Muscle of leg (tissue), 11 donors: ENCODE data around the gene TADA3. TPM values are rescaled to one million over a fixed set of nuclear protein-coding genes. Genes with fewer than 3 reads are reported as not detected.

ENCODE experiments used
- DNase-seq: peaks from one replicate; pipeline ENCODE4 v3.0.0; 2013
- H3K27ac ChIP-seq: one replicate; pipeline ENCODE4 v1.5.1; 2013; ENCODE audit warnings: mild to moderate bottlenecking, low read length, control low read depth
- H3K27me3 ChIP-seq: one replicate; pipeline ENCODE4 v1.6.1; 2013; ENCODE audit warnings: low read length; ENCODE audit not compliant: control insufficient read depth, insufficient read depth
- H3K36me3 ChIP-seq: one replicate; pipeline ENCODE4 v1.6.1; 2013; ENCODE audit warnings: low read length; ENCODE audit not compliant: control insufficient read depth, insufficient read depth
- H3K4me1 ChIP-seq: one replicate; pipeline ENCODE4 v1.6.1; 2013; ENCODE audit warnings: low read length; ENCODE audit not compliant: control insufficient read depth, insufficient read depth
- H3K4me3 ChIP-seq: one replicate; pipeline ENCODE4 v1.5.1; 2013; ENCODE audit warnings: low read length, control low read depth
- H3K9me3 ChIP-seq: replicated peaks from 2 replicates; pipeline ENCODE4 v1.6.1; 2013; ENCODE audit warnings: low read depth, low read length; ENCODE audit not compliant: control insufficient read depth
- WGBS: methylation state at CpG from one replicate; pipeline ENCODE4 v1.1.5; 2013; ENCODE audit warnings: missing lambda C conversion rate; ENCODE audit not compliant: insufficient coverage; 5-methylcytosine and 5-hydroxymethylcytosine counted together
- polyA plus RNA-seq, 8 donors: library from polyadenylated mRNA; unstranded; fragments of 120-200 nt; gene quantifications; one replicate each; pipeline versions ENCODE4 v1.2.1 to v1.2.3, GENCODE V29; 2013; ENCODE audit warnings: inconsistent platforms in 1 of 8, low replicate concordance in 1 of 8; ENCODE audit not compliant: insufficient read length in 8 of 8, insufficient read depth in 1 of 8
- total RNA-seq: library from RNA; stranded (reverse); fragments of 120-200 nt; gene quantifications from one replicate; pipeline ENCODE4 v1.2.4, GENCODE V29; 2013

Gene TADA3
- total and polyA plus RNA-seq, 9 donors, result 41.3 to 64.2 (median 58.9) TPM

- Histone ChIP-seq H3K9me3 (no peaks in the 10 kb centered on the region), H3K4me3 (no peak overlapping the region), H3K27ac (no peak overlapping the region), H3K27me3 (no peaks in the 10 kb centered on the region), H3K4me1 (peaks cover under 1% of the 10 kb centered on the region), H3K36me3 (peaks cover 72% of the 10 kb centered on the region)
- no peak for DNase-seq
- no CpG with 5 or more reads among the region's 7 CpGs for WGBS
Observed at GRCh38 chr3:9786209-9786739, 6.0 kb downstream of the TADA3 start.

DNA sequence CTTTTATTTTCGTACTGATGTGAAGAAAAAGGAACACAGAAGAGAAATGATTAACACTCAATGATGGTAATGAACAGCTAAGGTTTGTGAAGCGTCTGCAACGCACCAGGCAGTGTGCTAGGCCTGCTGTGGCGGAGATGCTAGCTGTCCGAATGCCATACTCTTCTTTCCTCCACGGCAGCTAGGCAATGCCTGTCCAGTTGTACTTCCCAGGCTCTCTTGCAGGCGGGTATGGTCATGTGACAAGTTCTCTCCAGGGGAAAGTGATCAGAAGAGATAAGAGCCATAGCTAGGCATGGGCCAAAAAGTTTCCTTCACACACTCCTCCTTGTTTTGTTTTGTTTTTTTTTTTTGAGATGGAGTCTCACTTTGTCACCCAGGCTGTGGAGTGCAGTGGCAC, 6.7 kb downstream of the TADA3 start:
- Histone ChIP-seq H3K4me3 (no peak overlapping the region), H3K4me1 (no peaks in the 10 kb centered on the region), H3K9me3 (no peaks in the 10 kb centered on the region), H3K27me3 (no peaks in the 10 kb centered on the region), H3K36me3 (peaks cover 73% of the 10 kb centered on the region), H3K27ac (no peak overlapping the region)
- no peak for DNase-seq
- WGBS, result 88% methylated on average over 5 of the region's 7 CpGs

DNA sequence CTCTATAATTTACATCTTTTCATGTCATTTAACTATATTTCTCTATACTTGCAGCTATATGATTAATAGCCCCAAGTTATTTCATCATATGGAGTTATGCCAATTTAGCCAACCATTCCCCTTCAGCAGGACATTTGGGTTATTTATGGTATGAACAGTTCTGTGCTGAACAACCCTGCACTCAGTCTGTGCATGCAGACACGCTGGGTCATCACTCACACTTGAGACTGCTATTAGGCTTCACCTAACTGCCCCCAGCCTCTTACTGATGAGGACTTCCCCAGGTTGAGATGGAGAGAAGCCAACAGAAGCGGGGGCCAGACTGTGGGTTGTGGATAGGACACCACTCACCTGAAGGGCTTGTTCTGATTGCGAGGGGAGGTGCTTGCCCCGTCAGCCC, 7.3 kb downstream of the TADA3 start:
- H3K36me3 ChIP-seq, result peaks cover 75% of the 10 kb centered on the region
- H3K9me3 ChIP-seq, result no peaks in the 10 kb centered on the region
- no CpG with 5 or more reads among the region's 4 CpGs for WGBS
- H3K27me3 ChIP-seq, result no peaks in the 10 kb centered on the region
- no peak overlapping the region for H3K4me3 ChIP-seq
- H3K4me1 ChIP-seq, result no peaks in the 10 kb centered on the region
- no peak for DNase-seq
- no peak overlapping the region for H3K27ac ChIP-seq

GRCh38 chr3:9783954-9784353, 8.3 kb downstream of the TADA3 start:
- 88% methylated on average over 14 of the region's 14 CpGs for WGBS
- DNase-seq, result no peak
- Histone ChIP-seq H3K27me3 (no peaks in the 10 kb centered on the region), H3K36me3 (peaks cover 70% of the 10 kb centered on the region), H3K9me3 (no peaks in the 10 kb centered on the region), H3K4me1 (peaks cover 3% of the 10 kb centered on the region), H3K27ac (no peak overlapping the region), H3K4me3 (no peak overlapping the region)

GRCh38 chr3:9782770-9783169, 9.5 kb downstream of the TADA3 start:
- 88% methylated on average over 1 of the region's 3 CpGs for WGBS

GRCh38 chr3:9781978-9782603, 10.2 kb downstream of the TADA3 start:
- Histone ChIP-seq H3K4me1 (peaks cover 12% of the 10 kb centered on the region), H3K27me3 (no peaks in the 10 kb centered on the region), H3K4me3 (no peak overlapping the region), H3K27ac (no peak overlapping the region), H3K36me3 (peaks cover 58% of the 10 kb centered on the region), H3K9me3 (no peaks in the 10 kb centered on the region)
- DNase-seq, result no peak
- 85% methylated on average over 2 of the region's 3 CpGs for WGBS

More at GRCh38 chr3:9782770-9783169, 9.5 kb downstream of the TADA3 start:
- Histone ChIP-seq H3K9me3 (no peaks in the 10 kb centered on the region), H3K4me3 (no peak overlapping the region), H3K27me3 (no peaks in the 10 kb centered on the region), H3K4me1 (peaks cover 10% of the 10 kb centered on the region), H3K36me3 (peaks cover 64% of the 10 kb centered on the region), H3K27ac (no peak overlapping the region)
- no peak for DNase-seq

- peaks cover 12% of the 10 kb centered on the region for H3K4me1 ChIP-seq
- H3K36me3 ChIP-seq, result peaks cover 54% of the 10 kb centered on the region
- no peaks in the 10 kb centered on the region for H3K27me3 ChIP-seq
- WGBS, result 57% methylated on average over 1 of the region's 1 CpG
- H3K4me3 ChIP-seq, result no peak overlapping the region
- no peak overlapping the region for H3K27ac ChIP-seq
- DNase-seq, result no peak
- no peaks in the 10 kb centered on the region for H3K9me3 ChIP-seq
Observed at GRCh38 chr3:9781551-9781950, 10.7 kb downstream of the TADA3 start.

GRCh38 chr3:9780910-9781309, 11.4 kb downstream of the TADA3 start:
- Histone ChIP-seq H3K27ac (no peak overlapping the region), H3K36me3 (peaks cover 48% of the 10 kb centered on the region), H3K27me3 (no peaks in the 10 kb centered on the region), H3K4me1 (peaks cover 12% of the 10 kb centered on the region), H3K9me3 (no peaks in the 10 kb centered on the region), H3K4me3 (no peak overlapping the region)
- no peak for DNase-seq
- 100% methylated on average over 1 of the region's 4 CpGs for WGBS

DNA sequence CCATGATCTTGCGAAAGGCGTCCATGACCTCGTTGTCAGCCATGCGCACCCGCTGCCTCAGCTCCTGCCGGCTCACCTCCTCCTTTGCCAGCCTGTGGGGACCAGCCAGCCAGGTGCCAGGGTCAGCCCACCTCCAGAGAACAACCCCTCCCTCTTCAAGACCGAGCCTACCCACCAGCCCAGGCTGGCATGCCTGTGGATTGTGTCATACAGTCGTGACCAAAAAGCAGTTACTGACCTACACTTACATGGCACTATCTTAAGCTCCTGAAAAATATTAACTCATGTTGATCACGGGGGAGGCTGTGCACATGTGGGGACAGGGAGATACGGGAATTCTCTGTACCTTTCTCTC, 11.8 kb downstream of the TADA3 start:
- Histone ChIP-seq H3K27me3 (no peaks in the 10 kb centered on the region), H3K4me1 (peaks cover 12% of the 10 kb centered on the region), H3K4me3 (no peak overlapping the region), H3K36me3 (peaks cover 44% of the 10 kb centered on the region), H3K9me3 (no peaks in the 10 kb centered on the region), H3K27ac (no peak overlapping the region)
- DNase-seq, result no peak
- 92% methylated on average over 6 of the region's 10 CpGs for WGBS

DNA sequence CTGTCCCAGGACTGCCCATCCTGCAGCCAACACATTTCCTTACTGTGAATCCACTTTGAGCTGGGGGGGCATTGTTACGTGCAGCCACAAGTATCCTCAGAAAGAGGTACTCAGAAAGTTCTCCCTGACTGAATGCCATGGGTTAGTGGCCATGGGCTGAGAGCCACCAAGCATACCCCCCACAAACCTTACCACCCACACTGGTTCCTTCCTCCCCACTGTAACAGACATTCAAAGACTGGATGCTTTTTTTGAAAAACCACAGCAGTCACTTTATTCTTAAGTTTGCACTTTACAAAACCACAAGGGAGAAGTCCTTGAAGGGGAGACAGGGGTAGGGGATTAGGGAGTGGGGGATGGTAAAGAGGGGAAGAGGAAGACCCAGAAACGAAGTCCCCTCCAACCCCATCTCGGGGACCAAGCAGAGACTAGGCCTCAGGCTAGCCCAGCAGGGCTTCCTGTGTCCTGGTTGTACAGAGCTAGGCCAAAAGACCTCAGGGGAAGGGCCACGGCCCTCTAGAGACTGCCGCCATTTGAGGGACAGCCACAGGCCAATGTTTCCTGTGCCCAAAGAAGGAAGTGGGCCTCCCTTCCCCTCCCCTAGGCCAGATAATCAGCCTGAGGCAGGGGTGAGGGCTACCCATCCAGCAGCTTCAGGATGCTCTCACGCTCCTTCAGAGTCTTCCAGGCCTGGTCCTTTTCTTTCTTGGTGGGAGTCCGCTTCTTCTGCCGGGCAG, 12.4 kb downstream of the TADA3 start:
- H3K4me1 ChIP-seq, result peaks cover 12% of the 10 kb centered on the region
- H3K36me3 ChIP-seq, result peaks cover 39% of the 10 kb centered on the region
- DNase-seq, result peak; percentile 60
- no peaks in the 10 kb centered on the region for H3K9me3 ChIP-seq
- 83% methylated on average over 3 of the region's 8 CpGs for WGBS
- H3K27ac ChIP-seq, result no peak overlapping the region
- no peak overlapping the region for H3K4me3 ChIP-seq
- H3K27me3 ChIP-seq, result no peaks in the 10 kb centered on the region
